K562 (cell line): ENCODE data around the gene TNFSF9. TPM values are rescaled to one million over a fixed set of nuclear protein-coding genes. Genes with fewer than 3 reads are reported as not detected.

Experiments
- ATAC-seq: fragments of 200-7000 bp; cut with Tn5 transposase; 3 replicates; pipeline ENCODE4 v1.9.1; 2020; ENCODE audit warnings: moderate library complexity
- BruUV-seq: library from RNA; stranded (reverse); fragments of 400-500 nt; replicated peaks from 2 replicates; lab custom pipeline; 2021; lab: Mats Ljungman, UMichigan
- CTCF ChIA-PET: fragments of 300-600 bp; formaldehyde crosslinking; extraction: SDS; loops from one replicate; lab custom pipeline; 2021; ENCODE audit warnings: low intra/inter-chr PET ratio; lab: Yijun Ruan, JAX
- POLR2A ChIA-PET: fragments of 300-600, 350-650 bp; sonication (Branson Sonifier 250); formaldehyde crosslinking; extraction: SDS; loops from one replicate; lab custom pipeline; 2021; ENCODE audit warnings: antibody characterized with exemption, inconsistent platforms; lab: Yijun Ruan, JAX
- DNase-seq, 4 experiments: peaks; one replicate each; pipeline versions ENCODE4 v3.0.0 to v3.0.0-alpha.2; 2011 to 2018; ENCODE audit warnings: low spot score in 3 of 4, mixed read lengths in 3 of 4; ENCODE audit errors: extremely low read depth in 1 of 4
- FAIRE-seq: peaks from 2 replicates; lab custom pipeline; 2011; peaks lifted over from hg19 to GRCh38; lab: Jason Lieb, UNC
- H2AFZ ChIP-seq: 2 replicates; pipeline ENCODE4 v1.6.0; 2011; ENCODE audit warnings: low read depth, low read length, control low read depth, inconsistent platforms
- H3K27ac ChIP-seq: fragments of 200-600 bp; 3 replicates; pipeline ENCODE4 v1.8.0; 2011; ENCODE audit warnings: low read depth, mild to moderate bottlenecking, control low read depth, inconsistent platforms, low read length, moderate library complexity, mixed read lengths; ENCODE audit errors: extremely low read depth
- H3K27me3 ChIP-seq, 2 experiments: fragments of 300-600 bp in 1 of 2; 2 replicates in 1 of 2; 3 replicates in 1 of 2; pipeline versions ENCODE4 v1.6.0 to v1.8.0; 2011; ENCODE audit warnings: inconsistent platforms in 2 of 2, low read length in 2 of 2, mild to moderate bottlenecking in 1 of 2, mixed read lengths in 1 of 2, moderate library complexity in 1 of 2; ENCODE audit not compliant: control insufficient read depth in 2 of 2, insufficient read depth in 2 of 2
- H3K36me3 ChIP-seq: fragments of 300-600 bp; 3 replicates; pipeline ENCODE4 v1.8.0; 2011; ENCODE audit warnings: mild to moderate bottlenecking, low read length, inconsistent platforms; ENCODE audit not compliant: control insufficient read depth, insufficient read depth
- H3K4me1 ChIP-seq, 2 experiments: fragments of 200-600 bp in 1 of 2; replicated peaks in 1 of 2; 2 replicates in 1 of 2; 3 replicates in 1 of 2; pipeline versions ENCODE4 v1.5.1 to v1.8.0; 2011; ENCODE audit warnings: inconsistent platforms in 2 of 2, low read length in 2 of 2, mild to moderate bottlenecking in 1 of 2, mixed read lengths in 1 of 2, moderate library complexity in 1 of 2; ENCODE audit not compliant: control insufficient read depth in 2 of 2, insufficient read depth in 2 of 2
- H3K4me2 ChIP-seq: 2 replicates; pipeline ENCODE4 v1.6.1; 2011; ENCODE audit warnings: low read length, control low read depth, inconsistent platforms, mixed read lengths; ENCODE audit not compliant: insufficient read depth
- H3K4me3 ChIP-seq: fragments of 200-600 bp; sonication (generic), shearing (Covaris generic); 2 replicates; pipeline ENCODE4 v1.5.1; 2016; ENCODE audit warnings: control low read depth, inconsistent platforms
- H3K79me2 ChIP-seq: fragments of 200-600 bp; 3 replicates; pipeline ENCODE4 v1.8.0; 2011; ENCODE audit warnings: low read length, inconsistent platforms; ENCODE audit not compliant: control insufficient read depth, insufficient read depth
- H3K9ac ChIP-seq, 2 experiments: 2 replicates each; pipeline versions ENCODE4 v1.6.0 to v1.6.1; 2011; ENCODE audit warnings: low read depth in 2 of 2, low read length in 2 of 2, control low read depth in 1 of 2, inconsistent platforms in 1 of 2, mild to moderate bottlenecking in 1 of 2, mixed read lengths in 1 of 2; ENCODE audit not compliant: insufficient read depth in 1 of 2
- H3K9me1 ChIP-seq: one replicate; pipeline ENCODE4 v1.6.0; 2011; ENCODE audit warnings: inconsistent platforms, mild to moderate bottlenecking, low read length, moderate library complexity; ENCODE audit not compliant: control insufficient read depth, insufficient read depth
- H3K9me3 ChIP-seq: replicated peaks from 2 replicates; pipeline ENCODE4 v1.5.1; 2011; ENCODE audit warnings: low read depth, low read length, inconsistent platforms; ENCODE audit not compliant: control insufficient read depth, insufficient read depth
- H4K20me1 ChIP-seq: replicated peaks from 2 replicates; pipeline ENCODE4 v1.6.1; 2011; ENCODE audit warnings: low read length, inconsistent platforms, mixed read lengths; ENCODE audit not compliant: control insufficient read depth, insufficient read depth
- CEBPG ChIP-seq, 3 experiments: fragments of 200-800 bp in 1 of 3; sonication (Bioruptor generic) in 1 of 3; sonication (generic) in 1 of 3; formaldehyde crosslinking in 1 of 3; IDR thresholded peaks in 2 of 3; conservative IDR thresholded peaks in 1 of 3; 2 replicates each; pipeline versions ENCODE4 v1.6.1 to v1.8.0; 2016 to 2022; ENCODE audit warnings: missing compliant biosample characterization in 2 of 3, missing genetic modification characterization in 2 of 3, mild to moderate bottlenecking in 1 of 3, missing genetic modification reagents in 1 of 3
- CXXC5 ChIP-seq: fragments of 250-450 bp; sonication (Bioruptor Pico); IDR thresholded peaks from 2 replicates; pipeline ENCODE4 v1.8.0; 2022; ENCODE audit warnings: inconsistent platforms, mild to moderate bottlenecking, moderate library complexity
- GTF2A2 ChIP-seq: IDR thresholded peaks from 2 replicates; pipeline ENCODE4 v1.6.1; 2016; ENCODE audit warnings: mild to moderate bottlenecking, missing genetic modification characterization, missing compliant biosample characterization
- GTF2E2 ChIP-seq: fragments of 200-800 bp; sonication (Bioruptor generic); IDR thresholded peaks from 2 replicates; pipeline ENCODE4 v1.6.1; 2016; ENCODE audit warnings: missing genetic modification characterization, missing compliant biosample characterization
- HIVEP1 ChIP-seq: fragments of 250-450 bp; sonication (Bioruptor Pico); IDR thresholded peaks from 2 replicates; pipeline ENCODE4 v1.4.0; 2020; ENCODE audit warnings: mild to moderate bottlenecking
- KDM5B ChIP-seq: fragments of 200-600 bp; sonication (generic); IDR thresholded peaks from 2 replicates; pipeline ENCODE4 v1.6.1; 2012; ENCODE audit warnings: low read depth, mild to moderate bottlenecking, moderate library complexity, low read length, control low read depth, inconsistent platforms; ENCODE audit not compliant: insufficient replicate concordance
- KLF16 ChIP-seq: IDR thresholded peaks from 2 replicates; pipeline ENCODE4 v1.6.1; 2016; ENCODE audit warnings: antibody characterized with exemption
- MEF2A ChIP-seq: IDR thresholded peaks from 2 replicates; pipeline ENCODE4 v1.6.1; 2011; ENCODE audit warnings: low read depth, mild to moderate bottlenecking, low read length, moderate library complexity; ENCODE audit not compliant: control insufficient read depth
- MTA1 ChIP-seq: fragments of 450-650 bp; IDR thresholded peaks from 2 replicates; pipeline ENCODE4 v1.6.1; 2017; ENCODE audit warnings: borderline replicate concordance
- PTRF ChIP-seq: fragments of 450-650 bp; IDR thresholded peaks from 2 replicates; pipeline ENCODE4 v1.6.1; 2016; ENCODE audit warnings: mild to moderate bottlenecking, missing genetic modification characterization, missing compliant biosample characterization
- SMAD1 ChIP-seq: fragments of 150-350 bp; IDR thresholded peaks from 2 replicates; pipeline ENCODE4 v1.6.1; 2014; ENCODE audit warnings: low read length, low read depth; ENCODE audit not compliant: partially characterized antibody
- SMARCA4 ChIP-seq: fragments of 450-650 bp; IDR thresholded peaks from 2 replicates; pipeline ENCODE4 v1.6.1; 2016
- TAF15 ChIP-seq: fragments of 200-400 bp; formaldehyde crosslinking; IDR thresholded peaks from 2 replicates; pipeline ENCODE4 v1.6.1; 2017; ENCODE audit warnings: mild to moderate bottlenecking, low read depth, low read length, moderate library complexity
- XRCC3 ChIP-seq: fragments of 450-650 bp; IDR thresholded peaks from 2 replicates; pipeline ENCODE4 v1.6.1; 2017; ENCODE audit warnings: mild to moderate bottlenecking, moderate library complexity
- YBX1 ChIP-seq: fragments of 450-650 bp; IDR thresholded peaks from 2 replicates; pipeline ENCODE4 v1.7.1; 2016; ENCODE audit warnings: mild to moderate bottlenecking
- WGBS: fragments of 100-300 bp; shearing (Covaris generic); methylation state at CpG from one replicate; pipeline ENCODE4 v1.1.6; 2016; ENCODE audit warnings: low coverage, mixed read lengths; ENCODE audit not compliant: insufficient coverage; ENCODE audit errors: missing lambda C conversion rate; 5-methylcytosine and 5-hydroxymethylcytosine counted together
- in situ Hi-C: fragments of 300-500 bp; cut with MboI; formaldehyde crosslinking; loops from 4 replicates; pipeline ENCODE4 v1.15.0; 2018; ENCODE audit warnings: inconsistent platforms, mixed read lengths
- intact Hi-C: fragments of 100-400 bp; cut with micrococcal nuclease; formaldehyde crosslinking; loops from 2 replicates; pipeline ENCODE4 v1.14.2; 2022
- polyA plus RNA-seq, 8 experiments: library from polyadenylated mRNA; depleted of rRNA in 4 of 8; stranded (reverse) in 5 of 8; unstranded in 3 of 8; fragments of >200 nt; fragmentation: Nextera tagmentation in 2 of 8; fragmentation: Illumina TruSeq in 1 of 8; extraction: Ambion mirVana in 2 of 8; extraction: Trizol in 1 of 8; gene quantifications; 2 replicates each; pipeline versions ENCODE4 v1.2.1 to v1.2.3, GENCODE V29; 2011 to 2014; ENCODE audit warnings: inconsistent platforms in 1 of 8, missing spikeins in 1 of 8
- total RNA-seq, 7 experiments: library from RNA; depleted of rRNA in 6 of 7; stranded (reverse); fragments of >200 nt in 6 of 7; fragmentation: Illumina TruSeq in 2 of 7; extraction: Trizol in 2 of 7; gene quantifications; 2 replicates each; pipeline versions ENCODE4 v1.2.1 to v1.2.3, GENCODE V29; 2011 to 2021; ENCODE audit warnings: low replicate concordance in 1 of 7
- TF ChIP-seq, protein P1 (sequence below): fragments of 200-400 bp; formaldehyde crosslinking; IDR thresholded peaks from 2 replicates; pipeline ENCODE4 v1.6.1; 2017; ENCODE audit warnings: mild to moderate bottlenecking, low read depth, low read length, moderate library complexity
- TF ChIP-seq, protein P2 (sequence below): fragments of 250-450 bp; sonication (Bioruptor Pico); IDR thresholded peaks from 2 replicates; pipeline ENCODE4 v1.8.0; 2021; ENCODE audit warnings: moderate library complexity, mild to moderate bottlenecking, inconsistent platforms

TNFSF9 gene
- total and polyA plus RNA-seq, 9 of the 15 experiments (the other 6 are each of a cell fraction or from before 2014, with no cell fraction given) = 1.4 to 17.9 (median 6.5) TPM

DNA sequence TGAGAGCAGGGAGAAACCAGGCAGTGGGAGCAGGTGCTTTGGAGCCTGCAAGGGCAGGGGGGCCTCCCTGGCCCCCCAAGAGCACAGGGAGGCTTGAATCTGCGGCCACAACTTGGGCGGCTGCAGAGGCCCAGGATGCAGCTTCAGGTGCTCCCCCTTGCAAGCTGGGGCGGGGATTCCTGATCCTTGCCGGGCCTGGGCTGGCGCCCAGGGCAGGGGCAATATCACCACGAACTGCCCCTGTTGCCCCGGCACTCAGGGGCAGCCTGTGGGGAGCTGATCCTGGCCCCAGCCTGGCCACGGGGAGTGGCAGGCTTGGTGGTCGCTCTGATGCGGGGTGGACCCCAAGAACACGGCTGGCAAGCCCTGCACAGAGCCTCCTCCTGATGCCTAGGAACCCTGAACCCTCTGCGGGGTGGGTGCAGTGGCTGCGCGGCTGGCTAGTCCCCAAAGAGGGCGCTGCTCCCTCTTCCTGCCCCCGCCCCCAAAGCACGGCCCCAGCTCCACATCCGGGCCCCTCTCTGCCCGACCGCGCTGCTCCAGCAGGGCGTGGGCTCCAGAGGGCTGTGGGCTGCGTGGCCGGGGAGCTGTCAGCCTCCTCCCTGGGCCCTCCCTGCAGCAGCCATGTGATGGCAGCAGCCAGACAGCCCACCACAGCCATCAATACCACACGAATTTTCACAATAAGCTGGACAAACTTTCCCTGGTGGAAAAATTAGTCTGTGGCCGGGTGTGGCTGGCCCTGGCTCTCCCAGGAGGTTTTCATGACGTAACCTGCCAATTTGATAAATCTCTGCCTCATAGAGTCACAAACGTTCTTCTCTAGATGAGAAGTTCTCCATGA, 21.0 kb downstream of the TNFSF9 start (continued):
- no peak for TF ChIP-seq CEBPG (CRISPR knock-in tag; IDR thresholded peaks at IDR 0.05)
- 0 out of 4 replicates have a peak, but pooled peaks of 1 of the 2 experiments have one; percentile 31 for TF ChIP-seq CEBPG (tag; conservative IDR thresholded peaks at IDR 0.05 in 1 of 2, IDR thresholded peaks at IDR 0.05 in 1 of 2)
- no peak for TF ChIP-seq GTF2E2 (tag)
- TF ChIP-seq CXXC5 (CRISPR knock-in tag) = peak; percentile 71
- no peak for TF ChIP-seq MEF2A

DNA sequence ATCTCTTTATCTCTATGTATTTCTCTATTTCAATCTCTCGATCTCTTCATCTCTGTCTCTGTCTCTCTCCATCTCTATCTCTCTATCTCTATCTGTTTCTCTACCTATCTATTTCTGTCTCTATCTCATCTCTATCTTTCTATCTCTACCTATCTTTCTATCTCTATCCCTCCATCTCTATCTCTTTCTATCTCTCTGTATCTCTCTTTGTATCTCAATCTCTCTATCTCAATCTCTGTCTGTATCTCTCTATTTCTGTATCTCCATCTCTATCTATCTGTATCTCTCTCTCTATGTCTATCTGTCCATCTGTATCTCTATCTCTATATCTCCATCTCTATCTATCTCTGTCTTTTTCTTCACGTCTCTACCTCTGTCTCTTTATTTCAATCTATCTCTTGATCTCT, 25.2 kb downstream of the TNFSF9 start:
- H3K27me3 ChIP-seq = peaks cover 0 to 4% of the 10 kb centered on the region in 2 experiments; a peak in 2 of 5 replicates
- POLR2A ChIA-PET = interaction anchor here (1.2 kb wide), 1 partner anchor 20 kb away, joined by 3 read pairs; no protein-coding TSS in a partner anchor
- ATAC-seq (no peak), DNase-seq (no peak), FAIRE-seq (no peak)
- CTCF ChIA-PET = no interaction called here
- no peaks in the 10 kb centered on the region for H3K79me2 ChIP-seq
- H3K27ac ChIP-seq = no peak overlapping the region
- H3K4me1 ChIP-seq = peaks cover 0 to 17% of the 10 kb centered on the region in 2 experiments; a peak in 3 of 5 replicates
- H2AFZ ChIP-seq = no peak overlapping the region
- 12% methylated on average over 2 of the region's 2 CpGs for WGBS
- no peaks in the 10 kb centered on the region for H4K20me1 ChIP-seq
- no peaks in the 10 kb centered on the region for H3K9me1 ChIP-seq
- no peak overlapping the region for H3K4me2 ChIP-seq
- H3K9me3 ChIP-seq = no peaks in the 10 kb centered on the region
- no peak overlapping the region for H3K9ac ChIP-seq
- H3K4me3 ChIP-seq = no peak overlapping the region
- in situ Hi-C loops = no loop called here
- BruUV-seq = no TSS peak
- no peaks in the 10 kb centered on the region for H3K36me3 ChIP-seq
- intact Hi-C loops = no loop called here
- TF ChIP-seq, protein P1, sequence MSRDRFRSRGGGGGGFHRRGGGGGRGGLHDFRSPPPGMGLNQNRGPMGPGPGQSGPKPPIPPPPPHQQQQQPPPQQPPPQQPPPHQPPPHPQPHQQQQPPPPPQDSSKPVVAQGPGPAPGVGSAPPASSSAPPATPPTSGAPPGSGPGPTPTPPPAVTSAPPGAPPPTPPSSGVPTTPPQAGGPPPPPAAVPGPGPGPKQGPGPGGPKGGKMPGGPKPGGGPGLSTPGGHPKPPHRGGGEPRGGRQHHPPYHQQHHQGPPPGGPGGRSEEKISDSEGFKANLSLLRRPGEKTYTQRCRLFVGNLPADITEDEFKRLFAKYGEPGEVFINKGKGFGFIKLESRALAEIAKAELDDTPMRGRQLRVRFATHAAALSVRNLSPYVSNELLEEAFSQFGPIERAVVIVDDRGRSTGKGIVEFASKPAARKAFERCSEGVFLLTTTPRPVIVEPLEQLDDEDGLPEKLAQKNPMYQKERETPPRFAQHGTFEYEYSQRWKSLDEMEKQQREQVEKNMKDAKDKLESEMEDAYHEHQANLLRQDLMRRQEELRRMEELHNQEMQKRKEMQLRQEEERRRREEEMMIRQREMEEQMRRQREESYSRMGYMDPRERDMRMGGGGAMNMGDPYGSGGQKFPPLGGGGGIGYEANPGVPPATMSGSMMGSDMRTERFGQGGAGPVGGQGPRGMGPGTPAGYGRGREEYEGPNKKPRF = no peak
- TF ChIP-seq TAF15 (no peak), XRCC3 (no peak), KLF16 (no peak), MTA1 (0 out of 2 replicates have a peak, but pooled peaks have one; percentile 60), SMAD1 (no peak), HIVEP1 (no peak), SMARCA4 (no peak), YBX1 (peak; percentile 66; the same call in 1 of the 2 replicates), KDM5B (no peak), GTF2A2 (tag) (no peak), PTRF (tag) (no peak)
- TF ChIP-seq, protein P2, sequence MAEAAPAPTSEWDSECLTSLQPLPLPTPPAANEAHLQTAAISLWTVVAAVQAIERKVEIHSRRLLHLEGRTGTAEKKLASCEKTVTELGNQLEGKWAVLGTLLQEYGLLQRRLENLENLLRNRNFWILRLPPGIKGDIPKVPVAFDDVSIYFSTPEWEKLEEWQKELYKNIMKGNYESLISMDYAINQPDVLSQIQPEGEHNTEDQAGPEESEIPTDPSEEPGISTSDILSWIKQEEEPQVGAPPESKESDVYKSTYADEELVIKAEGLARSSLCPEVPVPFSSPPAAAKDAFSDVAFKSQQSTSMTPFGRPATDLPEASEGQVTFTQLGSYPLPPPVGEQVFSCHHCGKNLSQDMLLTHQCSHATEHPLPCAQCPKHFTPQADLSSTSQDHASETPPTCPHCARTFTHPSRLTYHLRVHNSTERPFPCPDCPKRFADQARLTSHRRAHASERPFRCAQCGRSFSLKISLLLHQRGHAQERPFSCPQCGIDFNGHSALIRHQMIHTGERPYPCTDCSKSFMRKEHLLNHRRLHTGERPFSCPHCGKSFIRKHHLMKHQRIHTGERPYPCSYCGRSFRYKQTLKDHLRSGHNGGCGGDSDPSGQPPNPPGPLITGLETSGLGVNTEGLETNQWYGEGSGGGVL (CRISPR knock-in tag) = no peak
